ENCODE measurements around the gene DOK6.

The DOK6 gene

GRCh38 chr18:69480460-69480859 lies 79.8 kb downstream of the DOK6 start:
- H3K4me3 ChIP-seq (ENCODE audit: low read length), result no peak overlapping the region
- no peak for DNase-seq (ENCODE audit: low read depth)
- TF ChIP-seq, protein P1, sequence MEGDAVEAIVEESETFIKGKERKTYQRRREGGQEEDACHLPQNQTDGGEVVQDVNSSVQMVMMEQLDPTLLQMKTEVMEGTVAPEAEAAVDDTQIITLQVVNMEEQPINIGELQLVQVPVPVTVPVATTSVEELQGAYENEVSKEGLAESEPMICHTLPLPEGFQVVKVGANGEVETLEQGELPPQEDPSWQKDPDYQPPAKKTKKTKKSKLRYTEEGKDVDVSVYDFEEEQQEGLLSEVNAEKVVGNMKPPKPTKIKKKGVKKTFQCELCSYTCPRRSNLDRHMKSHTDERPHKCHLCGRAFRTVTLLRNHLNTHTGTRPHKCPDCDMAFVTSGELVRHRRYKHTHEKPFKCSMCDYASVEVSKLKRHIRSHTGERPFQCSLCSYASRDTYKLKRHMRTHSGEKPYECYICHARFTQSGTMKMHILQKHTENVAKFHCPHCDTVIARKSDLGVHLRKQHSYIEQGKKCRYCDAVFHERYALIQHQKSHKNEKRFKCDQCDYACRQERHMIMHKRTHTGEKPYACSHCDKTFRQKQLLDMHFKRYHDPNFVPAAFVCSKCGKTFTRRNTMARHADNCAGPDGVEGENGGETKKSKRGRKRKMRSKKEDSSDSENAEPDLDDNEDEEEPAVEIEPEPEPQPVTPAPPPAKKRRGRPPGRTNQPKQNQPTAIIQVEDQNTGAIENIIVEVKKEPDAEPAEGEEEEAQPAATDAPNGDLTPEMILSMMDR (conservative IDR thresholded peaks at IDR 0.05; ENCODE audit: low read depth, low read length), result no peak

- TF ChIP-seq, protein P1 (conservative IDR thresholded peaks at IDR 0.05; ENCODE audit: low read depth, low read length), result no peak
- H3K4me3 ChIP-seq (ENCODE audit: low read length), result no peak overlapping the region
- DNase-seq (ENCODE audit: low read depth), result no peak
Observed at GRCh38 chr18:69483574-69483973, 82.9 kb downstream of the DOK6 start.

DNA sequence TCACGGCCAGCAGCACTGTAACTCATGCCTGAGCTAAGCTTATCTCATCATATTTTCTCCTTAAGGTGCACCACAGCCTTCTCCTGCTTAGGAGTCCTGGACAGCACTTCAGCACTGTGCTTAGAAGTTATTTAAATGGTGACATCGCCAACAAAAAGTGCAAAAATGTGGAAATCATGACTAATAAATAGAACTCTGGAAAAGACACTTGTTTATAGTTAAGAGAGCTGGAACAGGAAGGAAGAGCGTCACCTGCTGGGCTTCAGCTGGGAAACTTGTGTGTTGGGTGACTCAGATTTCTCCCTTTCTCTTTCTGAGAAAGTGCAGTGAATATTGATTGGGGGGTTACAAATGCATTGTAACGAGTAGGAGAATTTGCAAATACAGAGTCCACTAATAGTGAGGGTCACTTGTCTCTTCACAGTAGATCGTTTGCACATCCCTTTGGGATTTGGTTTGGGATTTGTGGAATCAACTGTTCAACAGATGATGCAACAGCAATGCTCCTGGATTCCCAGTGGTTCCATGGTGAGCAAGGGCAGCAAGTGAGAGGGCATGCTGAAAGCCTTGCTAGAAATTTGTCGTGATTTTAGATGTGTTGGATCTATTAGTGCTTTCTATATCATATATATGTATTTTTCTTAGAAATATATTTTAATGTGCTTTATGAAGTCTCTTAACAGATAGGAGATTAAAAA lies 84.2 kb downstream of the DOK6 start:
- H3K4me3 ChIP-seq (ENCODE audit: low read length), result no peak overlapping the region
- TF ChIP-seq, protein P1 (conservative IDR thresholded peaks at IDR 0.05; ENCODE audit: low read depth, low read length), result peak; percentile 32
- DNase-seq (ENCODE audit: low read depth), result no peak

DNA sequence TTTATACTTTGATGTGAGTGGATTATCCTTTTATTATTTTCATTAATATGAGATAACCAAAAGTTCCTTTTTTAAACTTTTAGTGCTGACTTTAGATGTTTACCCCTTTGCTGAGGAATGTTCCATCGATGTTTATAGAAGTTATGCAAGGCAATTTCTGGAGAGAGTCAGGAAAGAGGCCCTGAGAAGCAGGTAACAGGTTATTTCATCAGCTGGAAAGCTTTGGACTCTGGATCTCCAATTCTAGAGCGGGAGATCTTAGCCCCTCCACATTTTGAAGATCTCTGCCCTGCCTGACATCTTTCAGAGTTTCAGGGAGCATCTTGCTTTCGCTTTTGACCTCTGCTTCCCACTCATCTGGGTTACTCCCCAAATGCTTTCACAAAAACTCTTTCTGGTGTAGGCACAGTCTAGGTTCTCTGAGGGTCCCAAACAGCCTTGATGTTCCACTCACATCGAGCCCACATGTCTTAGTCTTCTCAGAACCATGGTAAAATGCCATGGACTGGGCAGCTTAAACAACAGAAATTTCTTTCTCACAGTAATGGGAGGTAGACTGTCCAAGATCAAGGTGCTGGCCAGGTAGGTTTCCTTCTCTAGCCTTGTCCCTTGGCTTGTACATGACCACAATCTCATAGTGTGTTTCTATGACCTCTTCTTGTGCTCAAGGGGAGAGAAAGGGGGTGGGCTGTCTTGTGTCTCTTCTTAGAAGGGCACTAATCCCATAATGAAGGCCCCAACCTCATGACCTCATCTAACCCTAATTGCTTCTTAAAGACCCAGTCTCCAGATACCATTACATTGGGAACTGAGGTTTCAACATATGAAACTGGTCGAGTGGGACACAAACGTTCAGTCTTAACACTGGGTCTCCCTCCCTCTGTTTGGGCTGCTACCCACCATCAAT lies 87.1 kb downstream of the DOK6 start:
- TF ChIP-seq, protein P1 (conservative IDR thresholded peaks at IDR 0.05; ENCODE audit: low read depth, low read length), result no peak
- DNase-seq (ENCODE audit: low read depth), result no peak
- H3K4me3 ChIP-seq (ENCODE audit: low read length), result no peak overlapping the region

GRCh38 chr18:69490072-69490471 lies 89.4 kb downstream of the DOK6 start:
- TF ChIP-seq, protein P1 (conservative IDR thresholded peaks at IDR 0.05; ENCODE audit: low read depth, low read length), result no peak
- DNase-seq (ENCODE audit: low read depth), result no peak
- no peak overlapping the region for H3K4me3 ChIP-seq (ENCODE audit: low read length)

DNA sequence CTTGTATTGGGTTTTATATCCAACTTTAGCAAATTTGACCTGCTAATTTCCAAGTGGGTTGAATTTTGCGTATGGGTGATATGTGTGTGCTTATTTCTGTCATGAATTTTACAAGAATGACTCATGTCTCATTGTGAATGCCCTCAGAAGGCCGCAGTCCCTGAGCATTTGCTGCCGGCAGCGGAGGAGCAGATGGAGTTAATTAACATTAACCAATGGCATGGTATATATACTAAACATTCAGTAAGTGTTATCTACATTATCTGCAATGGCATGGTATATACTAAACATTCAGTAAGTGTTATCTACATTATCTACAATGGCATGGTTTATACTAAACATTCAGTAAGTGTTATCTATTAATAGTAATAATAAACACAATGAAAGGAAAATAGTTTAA lies 90.1 kb downstream of the DOK6 start:
- DNase-seq (ENCODE audit: low read depth), result no peak
- no peak overlapping the region for H3K4me3 ChIP-seq (ENCODE audit: low read length)
- TF ChIP-seq, protein P1 (conservative IDR thresholded peaks at IDR 0.05; ENCODE audit: low read depth, low read length), result no peak

Data from retinal pigment epithelial cell (primary cell).